Esophagus muscularis mucosa (tissue), 4 donors: ENCODE results near the gene LY6G5C. TPM values are rescaled to one million over a fixed set of nuclear protein-coding genes. Genes with fewer than 3 reads are reported as not detected.

Experiments used
- DNase-seq: peaks from one replicate; pipeline ENCODE4 v3.0.0-alpha.2; 2017; ENCODE audit errors: extremely low spot score
- H3K27ac ChIP-seq, 4 donors: fragments of 200-600 bp; sonication (generic); replicated peaks in 1 of 4; 1 replicate in 3 of 4; 2 replicates in 1 of 4; pipeline ENCODE4 v1.5.1; 2016 to 2019; ENCODE audit warnings: mild to moderate bottlenecking in 1 of 4
- H3K27me3 ChIP-seq, 4 donors: fragments of 200-600 bp; sonication (generic); one replicate each; pipeline versions ENCODE4 v1.5.1 to v1.6.0; 2016 to 2019
- H3K36me3 ChIP-seq, 4 donors: fragments of 200-600 bp; sonication (generic); one replicate each; pipeline ENCODE4 v1.5.1; 2016 to 2019
- H3K4me1 ChIP-seq, 4 donors: fragments of 200-600 bp; sonication (generic); one replicate each; pipeline ENCODE4 v1.5.1; 2016 to 2019
- H3K4me3 ChIP-seq, 4 donors: fragments of 200-600 bp; sonication (generic); 1 replicate in 2 of 4; 2 replicates in 2 of 4; pipeline ENCODE4 v1.5.1; 2016 to 2019; ENCODE audit warnings: mild to moderate bottlenecking in 4 of 4, moderate library complexity in 1 of 4
- H3K9me3 ChIP-seq, 4 donors: fragments of 200-600 bp; sonication (generic); 1 replicate in 3 of 4; 2 replicates in 1 of 4; pipeline ENCODE4 v1.5.1; 2016 to 2019
- EP300 ChIP-seq: sonication (generic); formaldehyde crosslinking; IDR thresholded peaks from one replicate; pipeline ENCODE4 v1.6.1; 2017; ENCODE audit warnings: antibody characterized with exemption
- POLR2A ChIP-seq: fragments of 450-650 bp; IDR thresholded peaks from one replicate; pipeline ENCODE4 v1.6.1; 2017; ENCODE audit warnings: antibody characterized with exemption, moderate library complexity, mild to moderate bottlenecking, low read depth
- POLR2AphosphoS5 ChIP-seq, 2 donors: sonication (generic); formaldehyde crosslinking; IDR thresholded peaks; one replicate each; pipeline ENCODE4 v1.6.1; 2017; ENCODE audit warnings: antibody characterized with exemption in 2 of 2
- WGBS: methylation state at CpG from one replicate; pipeline ENCODE4 v1.1.5; 2018; 5-methylcytosine and 5-hydroxymethylcytosine counted together
- intact Hi-C: fragments of 100-400 bp; cut with DNase I; formaldehyde crosslinking; loops from one replicate; pipeline ENCODE4 v1.15.1; 2023
- small RNA-seq, 3 donors: library from RNA; depleted of rRNA; stranded (forward); fragments of <200 nt; gene quantifications; one replicate each; pipeline ENCODE3, GENCODE V24; 2016
- total RNA-seq, 4 donors: library from RNA; depleted of rRNA; stranded (reverse); fragments of >200 nt; gene quantifications; one replicate each; pipeline versions ENCODE4 v1.1.0 to v1.2.1, GENCODE V29; 2016
- TF ChIP-seq, protein P1 (sequence below), 3 experiments: fragments of 200-600 bp in 2 of 3; fragments of 450-650 bp in 1 of 3; sonication (generic) in 2 of 3; IDR thresholded peaks; one replicate each; pipeline ENCODE4 v1.5.1; 2017 to 2019; ENCODE audit warnings: antibody characterized with exemption in 3 of 3, mild to moderate bottlenecking in 2 of 3, moderate library complexity in 1 of 3

LY6G5C gene
- total RNA-seq, 4 donors from 2014 or later = 2.0 to 2.9 TPM; not detected in 2

DNA sequence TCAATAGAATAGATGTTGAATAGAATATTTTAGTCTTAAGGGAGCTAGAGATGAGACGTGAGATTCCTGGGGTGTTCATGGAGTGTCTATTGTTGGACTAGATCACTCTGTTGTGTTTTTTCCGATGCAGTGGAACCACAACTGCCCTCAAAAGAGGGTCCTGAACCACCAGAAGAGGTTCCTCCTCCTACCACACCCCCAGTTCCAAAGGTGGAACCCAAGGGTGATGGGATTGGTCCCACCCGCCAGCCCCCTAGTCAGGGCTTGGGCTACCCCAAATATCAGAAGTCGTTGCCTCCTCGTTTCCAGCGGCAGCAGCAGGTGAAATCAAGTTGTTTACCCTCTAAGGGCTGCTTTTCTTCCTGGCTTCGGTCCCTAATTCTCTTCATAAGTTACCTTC lies 51.9 kb downstream of the LY6G5C start:
- H3K27me3 ChIP-seq = no peaks in the 10 kb centered on the region
- H3K4me3 ChIP-seq = no peak overlapping the region
- WGBS = 84% methylated on average over 7 of the region's 7 CpGs
- H3K36me3 ChIP-seq = peaks cover 78 to 100% (median 100%) of the 10 kb centered on the region in 4 donors
- no peak overlapping the region for H3K27ac ChIP-seq
- TF ChIP-seq EP300 (no peak), POLR2AphosphoS5 (IDR thresholded peaks at IDR 0.05) (no peak), POLR2A (no peak)
- TF ChIP-seq, protein P1, sequence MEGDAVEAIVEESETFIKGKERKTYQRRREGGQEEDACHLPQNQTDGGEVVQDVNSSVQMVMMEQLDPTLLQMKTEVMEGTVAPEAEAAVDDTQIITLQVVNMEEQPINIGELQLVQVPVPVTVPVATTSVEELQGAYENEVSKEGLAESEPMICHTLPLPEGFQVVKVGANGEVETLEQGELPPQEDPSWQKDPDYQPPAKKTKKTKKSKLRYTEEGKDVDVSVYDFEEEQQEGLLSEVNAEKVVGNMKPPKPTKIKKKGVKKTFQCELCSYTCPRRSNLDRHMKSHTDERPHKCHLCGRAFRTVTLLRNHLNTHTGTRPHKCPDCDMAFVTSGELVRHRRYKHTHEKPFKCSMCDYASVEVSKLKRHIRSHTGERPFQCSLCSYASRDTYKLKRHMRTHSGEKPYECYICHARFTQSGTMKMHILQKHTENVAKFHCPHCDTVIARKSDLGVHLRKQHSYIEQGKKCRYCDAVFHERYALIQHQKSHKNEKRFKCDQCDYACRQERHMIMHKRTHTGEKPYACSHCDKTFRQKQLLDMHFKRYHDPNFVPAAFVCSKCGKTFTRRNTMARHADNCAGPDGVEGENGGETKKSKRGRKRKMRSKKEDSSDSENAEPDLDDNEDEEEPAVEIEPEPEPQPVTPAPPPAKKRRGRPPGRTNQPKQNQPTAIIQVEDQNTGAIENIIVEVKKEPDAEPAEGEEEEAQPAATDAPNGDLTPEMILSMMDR (IDR thresholded peaks at IDR 0.05) = no peak
- H3K4me1 ChIP-seq = peaks cover 0 to 5% (median 2%) of the 10 kb centered on the region in 4 donors
- no peak for DNase-seq
- intact Hi-C loops = no loop called here
- H3K9me3 ChIP-seq = no peaks in the 10 kb centered on the region

DNA sequence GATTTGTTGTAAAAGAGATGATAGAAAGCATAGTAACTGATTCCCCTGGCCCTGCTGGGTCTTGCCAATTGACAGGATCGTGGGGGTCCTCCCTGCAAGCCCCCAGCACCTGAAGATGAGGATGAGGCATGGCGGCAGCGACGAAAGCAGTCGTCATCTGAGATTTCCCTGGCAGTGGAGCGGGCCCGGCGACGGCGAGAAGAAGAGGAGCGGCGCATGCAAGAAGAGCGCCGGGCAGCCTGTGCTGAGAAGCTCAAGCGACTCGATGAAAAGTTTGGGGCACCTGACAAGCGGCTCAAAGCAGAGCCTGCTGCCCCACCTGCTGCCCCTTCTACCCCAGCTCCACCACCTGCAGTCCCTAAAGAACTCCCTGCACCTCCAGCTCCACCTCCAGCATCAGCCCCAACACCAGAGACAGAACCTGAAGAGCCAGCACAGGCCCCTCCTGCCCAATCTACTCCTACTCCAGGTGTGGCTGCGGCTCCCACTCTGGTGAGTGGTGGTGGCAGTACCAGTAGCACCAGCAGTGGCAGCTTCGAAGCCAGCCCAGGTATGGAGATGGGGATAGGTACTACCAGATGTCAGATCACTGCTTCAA lies 53.1 kb downstream of the LY6G5C start:
- 86% methylated on average over 17 of the region's 19 CpGs for WGBS
- no peak overlapping the region for H3K27ac ChIP-seq

DNA sequence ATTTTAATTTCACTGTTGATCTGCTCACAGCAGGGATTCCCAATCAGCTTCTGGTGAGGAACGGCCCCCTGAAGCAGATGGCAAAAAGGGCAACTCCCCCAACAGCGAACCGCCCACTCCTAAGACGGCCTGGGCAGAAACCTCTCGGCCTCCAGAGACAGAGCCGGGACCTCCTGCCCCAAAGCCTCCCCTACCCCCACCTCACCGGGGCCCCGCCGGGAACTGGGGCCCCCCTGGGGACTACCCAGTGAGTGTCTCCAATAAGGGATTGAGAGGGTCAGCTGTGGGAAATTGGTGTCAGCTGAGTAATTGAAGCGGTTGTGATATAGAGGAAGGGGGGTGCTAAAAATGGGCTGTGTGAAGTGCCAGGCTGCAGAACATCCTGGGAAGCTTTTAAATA lies 53.9 kb downstream of the LY6G5C start:
- intact Hi-C loops = no loop called here
- H3K36me3 ChIP-seq = peaks cover 81 to 95% (median 91%) of the 10 kb centered on the region in 4 donors
- no peak for DNase-seq
- no peak for TF ChIP-seq EP300
- no peak for TF ChIP-seq POLR2AphosphoS5 (IDR thresholded peaks at IDR 0.05)
- TF ChIP-seq POLR2A = no peak
- TF ChIP-seq, protein P1 (IDR thresholded peaks at IDR 0.05) = no peak
- no peak overlapping the region for H3K27ac ChIP-seq
- no peaks in the 10 kb centered on the region for H3K9me3 ChIP-seq
- H3K4me3 ChIP-seq = no peak overlapping the region
- H3K4me1 ChIP-seq = peaks cover 6 to 19% (median 11%) of the 10 kb centered on the region in 4 donors
- H3K27me3 ChIP-seq = no peaks in the 10 kb centered on the region
- WGBS = 86% methylated on average over 10 of the region's 10 CpGs

More for the DNA sequence above, 53.1 kb downstream of the LY6G5C start:
- Histone ChIP-seq H3K27me3 (no peaks in the 10 kb centered on the region), H3K36me3 (peaks cover 83 to 100% (median 98%) of the 10 kb centered on the region in 4 donors), H3K9me3 (no peaks in the 10 kb centered on the region), H3K4me3 (no peak overlapping the region), H3K4me1 (peaks cover 0 to 13% (median 4%) of the 10 kb centered on the region in 4 donors)
- TF ChIP-seq EP300 (no peak), POLR2AphosphoS5 (IDR thresholded peaks at IDR 0.05) (no peak)
- no peak for DNase-seq
- intact Hi-C loops = no loop called here

Small RNA genes lying within 50 kb of the gene (small RNA-seq; reads per million reads assigned to genes)
- gene LY6G6D = 0 reads per million in 3 donors
- gene MIR4646 = 0 to 0.17 (median 0) reads per million in 3 donors
- 0 to 0.17 (median 0) reads per million in 3 donors for gene MIR6832
- gene RF00019 = 0 reads per million in 3 donors

Other genes with a start within 250 kb of the LY6G5C start
- 1 to 10 TPM in 2 of 4 donors, under 1 TPM in 2; 0.46 to 2.9 (median 1.7) TPM for gene MICB, start 182.9 kb downstream of the LY6G5C start, total RNA-seq
- gene MCCD1, start 152.1 kb downstream of the LY6G5C start, total RNA-seq = not detected
- 100 to 1,000 TPM; 186 to 257 (median 213) TPM for gene DDX39B, start 139.1 kb downstream of the LY6G5C start, total RNA-seq
- gene ATP6V1G2, start 134.5 kb downstream of the LY6G5C start, total RNA-seq = 1 to 10 TPM; 2.0 to 5.0 (median 2.2) TPM
- gene NFKBIL1, start 133.5 kb downstream of the LY6G5C start, total RNA-seq = 10 to 100 TPM; 24.4 to 42.6 (median 29.6) TPM
- gene LTA, start 108.8 kb downstream of the LY6G5C start, total RNA-seq = not detected
- gene TNF, start 105.5 kb downstream of the LY6G5C start, total RNA-seq = 1 to 10 TPM in 1 of 4 donors, under 1 TPM in 1, not detected in 2; 0.17 to 1.5 TPM
- 1 to 10 TPM in 1 of 4 donors, under 1 TPM in 1, not detected in 2; 0.57 to 1.5 TPM for gene LTB, start 98.6 kb downstream of the LY6G5C start, total RNA-seq
- gene LST1, start 94.8 kb downstream of the LY6G5C start, total RNA-seq = 1 to 10 TPM; 1.9 to 9.3 (median 6.8) TPM
- gene NCR3, start 88.1 kb downstream of the LY6G5C start, total RNA-seq = not detected
- 10 to 100 TPM in 3 of 4 donors, 1 to 10 TPM in 1; 9.4 to 41.9 (median 14.4) TPM for gene AIF1, start 65.8 kb downstream of the LY6G5C start, total RNA-seq
- gene PRRC2A, start 60.4 kb downstream of the LY6G5C start, total RNA-seq = 100 to 1,000 TPM in 2 of 4 donors, 10 to 100 TPM in 2; 68.8 to 138 (median 89.2) TPM
- gene BAG6, start 28.4 kb downstream of the LY6G5C start, total RNA-seq = 100 to 1,000 TPM; 173 to 283 (median 217) TPM
- gene APOM, start 25.2 kb downstream of the LY6G5C start, total RNA-seq = 1 to 10 TPM; 1.5 to 3.3 (median 2.0) TPM
- 10 to 100 TPM; 24.5 to 39.6 (median 34.0) TPM for gene C6orf47, start 20.3 kb downstream of the LY6G5C start, total RNA-seq
- 10 to 100 TPM; 15.8 to 21.0 (median 19.4) TPM for gene GPANK1, start 16.1 kb downstream of the LY6G5C start, total RNA-seq
- 100 to 1,000 TPM; 132 to 188 (median 153) TPM for gene CSNK2B, start 15.0 kb downstream of the LY6G5C start, total RNA-seq
- 1 to 10 TPM; 2.9 to 4.0 (median 3.2) TPM for gene LY6G5B, start 11.1 kb downstream of the LY6G5C start, total RNA-seq
- gene ABHD16A, start 22.3 kb upstream of the LY6G5C start, total RNA-seq = 10 to 100 TPM; 44.9 to 57.9 (median 52.8) TPM
- gene LY6G6F, start 25.8 kb upstream of the LY6G5C start, total RNA-seq = not detected
- gene LY6G6D, start 34.3 kb upstream of the LY6G5C start, total RNA-seq = not detected
- not detected for gene LY6G6C, start 40.7 kb upstream of the LY6G5C start, total RNA-seq
- gene MPIG6B, start 42.3 kb upstream of the LY6G5C start, total RNA-seq = not detected
- 100 to 1,000 TPM in 2 of 4 donors, 10 to 100 TPM in 2; 78.1 to 119 (median 100) TPM for gene DDAH2, start 48.2 kb upstream of the LY6G5C start, total RNA-seq
- 100 to 1,000 TPM; 208 to 379 (median 290) TPM for gene CLIC1, start 55.5 kb upstream of the LY6G5C start, total RNA-seq
- gene MSH5, start 58.9 kb upstream of the LY6G5C start, total RNA-seq = 1 to 10 TPM; 4.0 to 6.4 (median 4.5) TPM
- gene SAPCD1, start 81.6 kb upstream of the LY6G5C start, total RNA-seq = under 1 TPM in 1 of 4 donors, not detected in 3; 0.83 TPM
- under 1 TPM in 3 of 4 donors, not detected in 1; 0.40 to 0.50 (median 0.45) TPM for gene VWA7, start 96.3 kb upstream of the LY6G5C start, total RNA-seq
- gene VARS1, start 114.7 kb upstream of the LY6G5C start, total RNA-seq = 10 to 100 TPM; 25.0 to 53.2 (median 34.8) TPM
- gene LSM2, start 125.9 kb upstream of the LY6G5C start, total RNA-seq = 10 to 100 TPM; 24.2 to 41.5 (median 32.9) TPM
- gene HSPA1L, start 134.2 kb upstream of the LY6G5C start, total RNA-seq = 1 to 10 TPM; 1.2 to 3.7 (median 2.6) TPM
- gene HSPA1A, start 134.5 kb upstream of the LY6G5C start, total RNA-seq = 100 to 1,000 TPM; 235 to 451 (median 370) TPM
- 100 to 1,000 TPM; 120 to 315 (median 274) TPM for gene HSPA1B, start 146.7 kb upstream of the LY6G5C start, total RNA-seq
- gene NEU1, start 181.8 kb upstream of the LY6G5C start, total RNA-seq = 10 to 100 TPM; 24.9 to 39.6 (median 34.9) TPM
- gene SLC44A4, start 197.9 kb upstream of the LY6G5C start, total RNA-seq = under 1 TPM in 2 of 4 donors, not detected in 2; 0.19 to 0.80 TPM
- gene EHMT2, start 216.6 kb upstream of the LY6G5C start, total RNA-seq = 10 to 100 TPM; 25.7 to 48.4 (median 38.1) TPM
- gene ZBTB12, start 221.0 kb upstream of the LY6G5C start, total RNA-seq = 1 to 10 TPM in 3 of 4 donors, under 1 TPM in 1; 0.66 to 2.5 (median 1.6) TPM
- gene C2, start 246.7 kb upstream of the LY6G5C start, total RNA-seq = 10 to 100 TPM in 3 of 4 donors, 1 to 10 TPM in 1; 10.0 to 15.4 (median 12.6) TPM